Measurements from ENCODE around the gene SAMD7. TPM values are rescaled to one million over a fixed set of nuclear protein-coding genes. Genes with fewer than 3 reads are reported as not detected.

The SAMD7 gene
- polyA plus RNA-seq, 3 donors = not detected

DNA sequence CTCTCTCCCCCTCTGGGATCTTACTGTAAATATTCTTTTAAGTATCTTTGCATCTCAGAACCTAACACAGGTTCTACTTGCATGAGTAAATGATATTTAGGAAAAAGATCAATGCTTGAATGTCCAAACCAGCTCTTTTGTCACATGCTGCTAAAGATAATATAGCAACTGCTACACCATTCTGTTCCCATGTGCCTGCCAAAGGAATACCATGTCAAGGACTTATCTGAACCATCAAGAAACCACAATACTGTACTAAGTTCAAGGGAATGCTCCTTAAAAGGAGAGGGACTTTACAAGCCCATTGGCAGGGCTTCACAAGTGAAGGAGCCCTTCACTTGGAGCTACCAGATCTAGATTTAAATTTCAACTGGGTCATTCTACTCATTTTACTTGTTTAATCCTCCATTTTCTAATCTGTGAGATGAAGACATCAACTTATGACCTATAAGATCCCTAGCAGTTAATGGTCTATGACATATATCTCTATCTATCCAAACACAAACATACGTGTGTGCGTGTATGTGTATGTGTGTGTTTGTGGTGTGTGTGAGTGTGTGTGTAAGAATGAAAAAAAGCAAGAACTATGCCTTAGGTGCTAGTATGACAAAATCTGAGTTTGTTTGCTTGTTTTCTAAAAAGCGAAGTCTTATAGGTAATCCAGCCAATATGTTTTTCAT, 42.2 kb downstream of the SAMD7 start:
- no peak overlapping the region for H3K27ac ChIP-seq (ENCODE audit: low read depth, low read length)
- 71 to 93% (median 75%) methylated on average over 3 of the region's 3 CpGs for whole genome bisulfite sequencing, 3 donors

DNA sequence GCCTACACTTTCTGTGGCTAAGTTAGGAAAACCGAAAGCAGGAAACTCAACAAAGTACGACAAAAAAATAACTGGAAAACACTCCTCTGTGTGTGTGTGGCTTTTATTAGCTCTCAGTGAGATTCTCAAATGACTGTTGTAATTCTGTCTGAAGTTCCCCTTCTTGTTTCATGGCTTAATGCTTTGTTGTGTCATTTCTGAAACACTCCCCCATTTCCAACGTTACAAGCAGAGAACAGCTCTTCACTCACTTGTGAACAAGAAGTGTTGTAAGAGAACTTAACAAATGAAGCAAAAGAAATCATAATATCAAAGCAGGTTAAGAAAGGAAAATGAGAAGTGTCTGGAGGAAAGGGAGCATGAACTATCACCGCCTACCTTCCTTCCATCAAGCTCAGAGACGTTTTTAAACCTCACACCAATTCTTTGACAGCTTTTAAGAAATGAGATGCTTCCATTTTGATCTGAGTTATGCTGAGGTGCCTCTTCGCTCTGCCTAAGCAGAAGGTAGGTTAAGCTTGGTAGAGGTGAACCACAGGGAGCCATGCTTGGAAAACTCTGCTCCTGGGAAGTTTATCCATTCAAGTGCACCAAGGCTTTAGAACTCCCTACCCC, 42.9 kb downstream of the SAMD7 start:
- H3K27ac ChIP-seq (ENCODE audit: low read depth, low read length) = no peak overlapping the region
- 41 to 76% (median 45%) methylated on average over 6 of the region's 6 CpGs for WGBS, 3 donors

DNA sequence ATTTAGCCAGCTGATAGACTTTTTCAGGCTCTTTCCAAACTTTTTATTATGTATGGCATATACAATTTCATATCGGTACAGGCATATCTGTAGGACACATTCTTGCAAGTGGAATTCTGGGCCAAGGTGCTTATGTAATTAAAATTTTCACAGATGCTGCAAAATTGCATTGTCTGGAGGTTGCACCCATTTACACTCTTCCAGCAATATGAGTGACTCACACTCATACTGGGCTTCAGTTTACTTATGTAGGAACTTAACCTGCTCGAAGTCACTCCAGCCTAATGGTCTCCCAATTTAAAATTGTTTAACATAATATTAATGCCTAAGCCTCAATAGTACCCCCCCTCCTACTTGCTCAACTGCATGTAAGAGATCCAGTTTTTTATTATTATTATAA, 44.0 kb downstream of the SAMD7 start:
- H3K27ac ChIP-seq (ENCODE audit: low read depth, low read length) = no peak overlapping the region
- 77 to 84% (median 78%) methylated on average over 2 of the region's 2 CpGs for WGBS, 3 donors

DNA sequence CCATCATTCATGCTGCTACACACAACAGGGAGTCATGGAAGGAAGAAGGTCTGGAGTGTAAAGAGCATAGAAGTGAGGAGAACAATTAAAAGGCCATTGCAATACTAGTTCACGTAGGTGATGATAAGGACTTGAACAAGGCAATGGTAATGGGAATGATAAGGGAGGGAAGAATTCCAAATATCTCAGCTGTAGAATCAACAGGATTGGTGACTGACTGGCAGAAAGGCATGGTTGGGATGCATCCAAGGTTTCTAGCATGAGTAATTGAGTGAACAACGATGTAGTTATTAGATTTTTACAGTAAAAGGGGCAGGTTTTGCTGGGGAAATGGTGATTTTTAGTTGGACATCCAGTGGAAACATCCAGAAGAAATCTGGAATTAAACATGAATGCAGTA, 52.8 kb downstream of the SAMD7 start:
- 25 to 74% (median 69%) methylated on average over 2 of the region's 2 CpGs for WGBS, 3 donors
- no peak overlapping the region for H3K27ac ChIP-seq (ENCODE audit: low read depth, low read length)

DNA sequence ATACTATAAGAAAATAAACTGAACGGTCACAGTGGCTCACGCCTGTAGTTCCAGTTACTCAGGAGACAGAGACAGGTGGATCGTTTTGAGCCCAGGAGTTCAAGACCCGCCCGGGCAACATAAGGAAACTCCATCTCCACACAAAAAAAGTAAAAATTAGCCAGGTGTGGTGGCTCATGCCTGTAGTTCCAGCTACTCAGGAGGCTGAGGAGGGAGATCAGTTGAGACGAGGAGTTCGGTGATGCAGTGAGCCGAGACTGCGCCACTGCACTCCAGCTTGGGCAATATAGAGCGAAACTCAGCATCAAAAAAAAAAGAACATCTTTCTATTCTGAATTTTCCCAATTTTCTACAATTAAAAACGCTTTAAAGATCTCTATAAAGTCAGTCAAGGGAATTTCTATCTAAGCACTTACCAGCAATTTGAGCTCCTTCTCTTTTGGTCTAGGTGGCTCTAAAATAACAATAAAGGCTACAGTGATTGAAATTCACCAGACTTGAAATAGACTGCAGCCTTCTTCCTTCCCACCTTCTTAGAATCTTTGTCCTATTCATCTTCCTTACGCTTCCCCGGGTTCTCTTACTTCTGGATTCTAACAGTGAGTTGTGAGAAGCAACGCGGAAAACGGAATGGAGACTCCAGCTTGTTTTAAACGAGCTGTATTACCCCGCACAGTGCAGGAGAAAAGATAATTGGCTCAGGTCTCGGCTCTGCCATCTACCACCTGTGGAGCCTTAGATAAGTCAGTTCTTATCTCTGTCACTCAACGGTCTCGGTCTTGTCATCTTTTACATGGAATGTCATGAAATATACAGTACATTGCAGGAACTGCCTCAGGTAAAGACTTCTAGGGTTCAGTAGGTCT, 54.4 kb downstream of the SAMD7 start:
- peak overlapping the region; percentile 29 for H3K27ac ChIP-seq (ENCODE audit: low read depth, low read length)
- 51 to 69% (median 65%) methylated on average over 21 of the region's 21 CpGs for WGBS, 3 donors

- peak within 1 kb of the TSS; percentile 56 for H3K27ac ChIP-seq (ENCODE audit: low read depth, low read length)
- 0 to 1% (median 1%) methylated on average over 37 of the region's 37 CpGs for WGBS, 3 donors
Measured at GRCh38 chr3:169966428-169966950, 55.1 kb downstream of the SAMD7 start, which contains the start of gene SEC62. SEC62 (plus strand) TSS chr3:169966807; CDS start chr3:169966823, 16 bp downstream.

DNA sequence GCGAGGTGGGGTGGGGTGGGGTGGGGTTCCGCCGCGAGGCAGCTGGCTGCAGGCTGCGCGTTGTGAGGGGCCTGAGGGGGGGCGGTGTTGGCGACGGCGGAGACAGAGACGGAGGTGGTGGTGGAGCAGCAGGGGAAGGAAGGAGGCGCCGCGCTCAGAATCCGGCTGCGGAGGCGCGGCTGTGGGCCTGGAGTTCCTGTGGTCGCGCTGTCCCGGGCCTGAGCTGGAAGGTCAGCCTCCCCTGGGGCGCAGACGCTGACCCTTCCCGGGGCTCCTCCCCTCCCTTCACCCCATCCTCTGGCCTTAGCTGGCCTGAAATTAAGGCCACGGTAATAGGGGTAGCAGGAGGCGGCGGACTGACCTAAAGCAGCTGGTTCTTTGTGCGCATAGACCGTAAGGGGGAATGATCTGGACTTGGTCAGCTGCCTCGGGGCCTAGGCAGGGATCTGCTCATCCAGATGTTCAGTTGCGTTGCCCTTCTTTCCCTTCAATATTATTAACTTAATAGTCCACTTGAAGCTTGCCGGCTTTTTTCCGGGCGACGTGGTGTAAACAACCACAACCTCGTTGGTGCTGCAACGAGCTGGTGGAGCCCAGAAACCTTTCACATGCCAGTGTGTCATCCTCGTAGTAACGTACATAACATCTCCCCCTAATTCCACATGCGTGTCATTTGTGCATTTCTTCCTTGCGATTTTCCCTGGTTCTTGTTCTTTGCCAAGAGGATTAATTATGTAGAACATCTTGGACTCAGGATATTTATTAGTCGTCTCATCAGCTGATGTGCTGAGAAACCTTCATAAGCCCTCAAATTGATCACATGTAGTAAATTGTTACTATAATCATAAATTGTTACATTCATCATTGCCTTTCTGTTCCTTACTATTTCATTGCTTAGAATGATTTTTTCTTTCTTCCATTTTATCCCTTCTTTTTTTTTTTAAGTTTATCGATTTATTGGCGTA, 55.9 kb downstream of the SAMD7 start:
- WGBS, 3 donors = 2 to 4% (median 4%) methylated on average over 38 to 44 of the region's 44 CpGs
- H3K27ac ChIP-seq (ENCODE audit: low read depth, low read length) = peak overlapping the region; percentile 56

GRCh38 chr3:169968224-169968885, 57.0 kb downstream of the SAMD7 start:
- 18 to 56% (median 56%) methylated on average over 2 of the region's 2 CpGs for WGBS, 3 donors
- no peak overlapping the region for H3K27ac ChIP-seq (ENCODE audit: low read depth, low read length)

DNA sequence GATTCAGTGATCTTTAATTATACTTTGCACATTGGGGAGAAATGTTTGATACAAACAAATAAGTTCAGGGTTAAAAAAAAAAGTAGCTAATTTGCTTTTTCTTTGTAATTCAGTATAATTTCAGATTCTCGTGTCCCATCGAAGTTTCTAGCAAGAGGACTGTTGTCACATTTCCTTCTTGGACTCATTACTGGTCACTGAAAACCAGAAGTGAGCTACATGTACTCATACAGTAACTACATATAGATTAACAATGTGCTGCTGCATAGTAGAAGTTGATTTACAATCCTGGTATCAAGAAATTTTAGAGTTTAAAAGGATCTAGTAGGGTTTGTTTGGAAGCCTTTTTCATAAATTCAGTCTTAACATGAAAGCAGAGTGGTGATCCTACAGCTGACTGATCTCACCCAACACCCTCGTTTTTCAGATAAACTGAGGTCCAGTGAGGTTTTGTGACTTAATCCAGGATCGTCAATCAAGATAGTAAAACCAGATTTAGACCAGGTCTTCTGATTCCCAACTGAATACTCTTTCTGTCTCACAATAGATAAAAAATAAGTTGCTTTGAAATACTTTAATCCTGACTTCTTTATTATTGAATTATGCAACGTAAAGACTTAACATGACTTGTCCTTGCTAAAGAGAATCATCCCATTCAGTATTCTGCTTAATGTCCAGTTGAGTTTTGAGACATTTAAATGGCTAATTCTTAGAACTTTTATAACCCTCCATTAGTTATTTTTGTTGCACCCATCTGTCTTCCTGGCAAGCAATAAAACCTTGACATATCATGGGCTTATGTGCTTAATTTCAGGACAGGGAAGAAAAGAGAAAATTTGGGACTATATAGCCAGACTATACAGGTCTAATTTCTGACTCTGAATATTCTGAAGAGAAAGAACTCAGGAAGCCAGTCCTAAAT, 58.1 kb downstream of the SAMD7 start:
- H3K27ac ChIP-seq (ENCODE audit: low read depth, low read length) = no peak overlapping the region
- 45 to 59% (median 52%) methylated on average over 5 of the region's 5 CpGs for WGBS, 3 donors

GRCh38 chr3:169970847-169971246, 59.5 kb downstream of the SAMD7 start:
- H3K27ac ChIP-seq (ENCODE audit: low read depth, low read length) = no peak overlapping the region
- WGBS, 3 donors = 23 to 70% (median 39%) methylated on average over 1 of the region's 1 CpG

GRCh38 chr3:169971522-169971921, 60.1 kb downstream of the SAMD7 start:
- 53 to 78% (median 62%) methylated on average over 2 of the region's 2 CpGs for WGBS, 3 donors
- H3K27ac ChIP-seq (ENCODE audit: low read depth, low read length) = no peak overlapping the region

GRCh38 chr3:169980055-169980454, 68.7 kb downstream of the SAMD7 start:
- H3K27ac ChIP-seq (ENCODE audit: low read depth, low read length) = no peak overlapping the region
- 51 to 61% (median 60%) methylated on average over 2 of the region's 2 CpGs for WGBS, 3 donors

DNA sequence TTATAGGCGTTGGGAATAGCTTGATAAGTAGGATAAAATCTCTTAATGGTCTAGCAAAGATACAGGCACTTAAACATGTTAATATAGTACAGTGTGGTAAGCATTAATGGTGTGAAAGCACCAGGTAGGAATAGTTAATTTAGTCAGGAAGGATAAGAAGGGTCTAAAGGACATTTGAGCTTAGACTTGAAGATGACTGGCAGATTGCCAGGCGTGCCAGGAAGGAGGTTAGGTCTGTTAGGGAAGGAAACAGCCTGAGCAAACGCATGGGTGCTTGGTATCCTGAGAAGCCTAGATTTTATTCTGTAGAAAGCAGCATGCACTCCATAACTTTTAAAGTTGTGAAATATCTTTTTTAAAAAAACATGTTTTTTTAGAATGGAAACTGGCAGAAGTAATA, 72.9 kb downstream of the SAMD7 start:
- WGBS, 3 donors = 56 to 79% (median 65%) methylated on average over 3 of the region's 3 CpGs
- no peak overlapping the region for H3K27ac ChIP-seq (ENCODE audit: low read depth, low read length)

Measured in adipose tissue (tissue), 3 donors.